HL-60 (cell line): Measurements from ENCODE around the gene RTTN.

Source experiments
- DNase-seq, 2 experiments: peaks; one replicate each; pipeline ENCODE4 v3.0.0-alpha.2; 2010 to 2020; ENCODE audit warnings: low read depth in 1 of 2, low spot score in 1 of 2
- H3K27ac ChIP-seq: fragments of 250-450 bp; sonication (Bioruptor Pico); replicated peaks from 2 replicates; pipeline ENCODE4 v1.5.1; 2020; ENCODE audit warnings: mild to moderate bottlenecking, moderate library complexity
- H3K27me3 ChIP-seq: fragments of 250-450 bp; sonication (Bioruptor Pico); 2 replicates; pipeline ENCODE4 v1.5.1; 2021; ENCODE audit warnings: mild to moderate bottlenecking, moderate library complexity; ENCODE audit not compliant: insufficient read depth, poor library complexity, severe bottlenecking
- H3K4me3 ChIP-seq: replicated peaks from 2 replicates; pipeline ENCODE4 v1.5.1; 2011; ENCODE audit warnings: mild to moderate bottlenecking, control low read depth, low read length; ENCODE audit not compliant: insufficient read depth
- CTCF ChIP-seq: IDR thresholded peaks from one replicate; pipeline ENCODE4 v1.5.1; 2011; ENCODE audit warnings: low read length, control low read depth, inconsistent platforms; ENCODE audit not compliant: insufficient read depth
- GABPA ChIP-seq: IDR thresholded peaks from 2 replicates; pipeline ENCODE4 v1.6.1; 2012; ENCODE audit warnings: low read depth
- POLR2AphosphoS5 ChIP-seq: IDR thresholded peaks from 2 replicates; pipeline ENCODE4 v1.6.1; 2012; ENCODE audit warnings: low read depth
- REST ChIP-seq: IDR thresholded peaks from 2 replicates; pipeline ENCODE4 v1.6.1; 2012; ENCODE audit warnings: low read depth; ENCODE audit not compliant: insufficient replicate concordance
- SPI1 ChIP-seq: IDR thresholded peaks from 2 replicates; pipeline ENCODE4 v1.6.1; 2012; ENCODE audit warnings: low read depth, mild to moderate bottlenecking, borderline replicate concordance

The RTTN gene

GRCh38 chr18:69968039-69968438 lies 237.4 kb downstream of the RTTN start:
- TF ChIP-seq POLR2AphosphoS5 (no peak), GABPA (no peak), SPI1 (no peak), CTCF (no peak), REST (no peak)
- Histone ChIP-seq H3K27ac (no peak overlapping the region), H3K4me3 (no peak overlapping the region), H3K27me3 (no peaks in the 10 kb centered on the region)
- DNase-seq = no peak

- no peaks in the 10 kb centered on the region for H3K27me3 ChIP-seq
- no peak for DNase-seq
- TF ChIP-seq REST (no peak), CTCF (no peak), POLR2AphosphoS5 (no peak), GABPA (no peak), SPI1 (no peak)
- H3K27ac ChIP-seq = no peak overlapping the region
- H3K4me3 ChIP-seq = no peak overlapping the region
Measured at GRCh38 chr18:69963196-69963595, 242.3 kb downstream of the RTTN start.

GRCh38 chr18:69961718-69962117 lies 243.8 kb downstream of the RTTN start:
- DNase-seq = no peak
- no peak for TF ChIP-seq GABPA
- H3K27ac ChIP-seq = no peak overlapping the region

GRCh38 chr18:69958422-69958821 lies 247.1 kb downstream of the RTTN start:
- Histone ChIP-seq H3K4me3 (no peak overlapping the region), H3K27ac (no peak overlapping the region), H3K27me3 (no peaks in the 10 kb centered on the region)
- no peak for DNase-seq
- no peak for TF ChIP-seq GABPA
- no peak for TF ChIP-seq SPI1
- TF ChIP-seq POLR2AphosphoS5 = no peak
- no peak for TF ChIP-seq REST
- no peak for TF ChIP-seq CTCF

More at GRCh38 chr18:69961718-69962117, 243.8 kb downstream of the RTTN start:
- H3K27me3 ChIP-seq = no peaks in the 10 kb centered on the region
- H3K4me3 ChIP-seq = no peak overlapping the region
